Activated CD8-positive, alpha-beta memory T cell treated with anti-CD3 and anti-CD28 coated beads for 1 hour (primary cell): Measurements from ENCODE around the gene SLC25A17.
"Not testable (repeated sequence)": the region's sequence is repeated elsewhere in the genome, so short reads cannot be mapped to it uniquely, and the experiment has no call there.

Source experiments
- DNase-seq, 2 donors: peaks; one replicate each; pipeline ENCODE4 v3.0.0-alpha.2; 2020; ENCODE audit warnings: low read depth in 1 of 2; ENCODE audit errors: extremely low read depth in 1 of 2

Gene SLC25A17, protein sequence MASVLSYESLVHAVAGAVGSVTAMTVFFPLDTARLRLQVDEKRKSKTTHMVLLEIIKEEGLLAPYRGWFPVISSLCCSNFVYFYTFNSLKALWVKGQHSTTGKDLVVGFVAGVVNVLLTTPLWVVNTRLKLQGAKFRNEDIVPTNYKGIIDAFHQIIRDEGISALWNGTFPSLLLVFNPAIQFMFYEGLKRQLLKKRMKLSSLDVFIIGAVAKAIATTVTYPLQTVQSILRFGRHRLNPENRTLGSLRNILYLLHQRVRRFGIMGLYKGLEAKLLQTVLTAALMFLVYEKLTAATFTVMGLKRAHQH

DNA sequence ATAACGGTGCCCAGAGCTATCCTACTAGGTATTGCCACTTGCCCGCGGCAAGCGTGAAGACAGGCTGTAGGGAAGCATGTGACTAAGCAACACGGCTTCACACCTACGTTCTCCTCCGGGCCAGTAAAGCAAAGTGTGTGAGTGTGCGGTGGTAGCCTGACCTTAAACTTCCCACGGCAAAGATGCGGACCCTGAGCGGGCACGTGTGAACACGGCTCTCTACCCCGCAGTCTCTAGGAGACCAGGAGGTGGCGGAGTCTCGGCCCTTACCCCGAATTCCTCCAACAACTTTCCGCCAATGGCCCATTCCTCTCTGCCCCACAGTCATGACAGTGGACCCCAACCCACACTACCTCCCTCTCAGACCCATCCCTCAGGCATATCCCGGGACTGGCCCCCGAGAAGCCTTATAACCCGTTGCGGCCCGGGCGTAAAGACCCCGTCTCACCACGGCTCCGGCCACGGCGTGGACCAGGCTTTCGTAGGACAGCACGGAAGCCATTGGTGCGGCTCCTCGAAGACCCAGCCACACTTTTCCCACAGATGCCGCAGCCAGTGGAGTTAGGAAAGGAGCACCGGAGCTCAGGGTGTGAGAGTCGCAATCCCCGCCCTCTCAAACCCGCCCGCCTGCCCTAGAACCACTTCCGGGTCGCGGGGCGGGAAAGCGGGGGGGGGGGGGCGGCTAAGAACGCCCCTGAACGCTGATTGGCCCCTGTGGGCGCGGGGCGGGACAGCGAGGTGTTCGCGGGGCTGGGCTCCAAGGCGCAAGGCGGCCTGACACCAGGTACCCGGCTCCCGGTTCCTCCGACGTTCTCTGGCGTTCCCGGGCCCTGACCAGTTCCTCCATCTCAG is at the start of gene SLC25A17:
SLC25A17 (minus strand) TSS at position 600 of the 852 bp plus-strand sequence; CDS start at position 502, 98 bp downstream.
- peak; percentile 68 to 85 for DNase-seq

DNA sequence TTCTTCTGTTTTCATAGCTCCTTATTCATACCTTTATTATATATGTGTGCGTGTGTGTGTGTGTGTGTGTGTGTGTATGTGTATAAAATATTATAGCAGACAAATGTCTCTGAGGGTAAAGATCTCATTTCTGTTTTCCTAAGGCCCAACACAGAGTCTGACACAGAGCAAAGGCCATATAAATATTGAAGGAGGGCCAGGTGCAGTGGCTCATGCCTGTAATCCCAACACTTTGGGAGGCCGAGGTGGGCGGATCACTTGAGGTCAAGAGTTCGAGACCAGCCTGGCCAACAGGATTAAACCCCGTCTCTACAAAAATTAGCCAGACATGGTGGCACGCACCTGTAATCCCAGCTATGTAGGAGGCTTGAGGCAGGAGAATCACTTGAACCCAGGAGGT is 49.2 kb upstream of the SLC25A17 start:
- DNase-seq = not testable (repeated sequence)

DNA sequence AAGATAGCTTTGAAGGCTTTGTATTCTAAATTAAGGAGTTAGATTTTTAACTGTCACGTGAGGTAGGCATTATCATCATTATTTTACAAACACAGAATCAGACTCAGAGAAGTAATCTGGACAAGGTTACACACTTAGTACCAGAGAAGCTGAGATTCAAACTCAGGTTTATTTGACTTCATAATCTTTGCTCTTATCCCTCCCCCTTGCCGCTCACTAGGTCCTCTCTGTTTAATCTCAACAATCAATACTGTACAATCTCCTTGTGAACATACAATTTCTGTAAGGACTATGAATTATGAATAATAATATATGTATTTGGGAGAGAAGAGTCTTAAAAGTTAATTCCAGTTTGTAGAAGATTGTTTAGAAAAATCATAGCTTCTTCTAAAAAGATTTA is 48.0 kb upstream of the SLC25A17 start:
- no peak for DNase-seq

DNA sequence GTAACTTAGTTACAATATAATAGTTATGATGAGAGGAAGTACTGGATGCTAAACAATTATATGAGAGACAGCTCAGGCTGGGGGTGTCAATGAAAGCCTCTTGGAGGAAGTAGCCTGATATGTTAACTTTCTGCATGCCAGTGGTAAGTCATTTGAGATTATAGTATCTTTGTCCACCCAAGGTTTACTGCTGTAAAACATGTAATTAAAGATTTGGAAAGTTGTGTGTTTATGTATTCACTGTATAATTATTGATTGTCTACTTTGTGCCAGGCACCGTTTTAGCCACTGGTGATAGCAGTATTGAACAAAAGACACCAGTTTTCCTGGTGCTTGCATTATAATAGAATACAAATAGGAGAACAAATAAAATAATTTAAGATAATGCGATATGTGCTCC is 43.4 kb upstream of the SLC25A17 start:
- DNase-seq = no peak

DNA sequence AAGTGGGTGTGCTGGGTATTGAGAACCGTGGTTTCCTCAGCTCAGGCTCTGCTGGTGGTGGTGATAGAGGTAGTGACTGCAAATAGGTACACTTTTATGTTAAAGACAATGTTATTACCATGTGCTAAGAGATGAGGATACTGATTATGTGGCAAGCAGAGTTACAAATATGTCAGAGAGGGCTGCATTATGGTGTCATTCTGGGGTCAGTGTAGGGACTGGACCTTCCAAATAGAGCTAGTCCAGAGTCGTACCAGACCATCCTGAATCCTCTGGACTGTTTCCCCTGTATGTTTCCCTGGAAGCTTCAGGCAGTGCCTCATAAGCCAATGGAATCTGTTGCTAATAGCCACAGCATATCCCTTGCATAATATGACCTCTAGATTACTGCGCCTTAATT is 42.9 kb upstream of the SLC25A17 start, which contains the start of gene DNAJB7:
DNAJB7 (minus strand) TSS at position 101 of the 400 bp plus-strand sequence. CDS start 119 bp downstream, outside the sequence.
- DNase-seq = no peak

DNA sequence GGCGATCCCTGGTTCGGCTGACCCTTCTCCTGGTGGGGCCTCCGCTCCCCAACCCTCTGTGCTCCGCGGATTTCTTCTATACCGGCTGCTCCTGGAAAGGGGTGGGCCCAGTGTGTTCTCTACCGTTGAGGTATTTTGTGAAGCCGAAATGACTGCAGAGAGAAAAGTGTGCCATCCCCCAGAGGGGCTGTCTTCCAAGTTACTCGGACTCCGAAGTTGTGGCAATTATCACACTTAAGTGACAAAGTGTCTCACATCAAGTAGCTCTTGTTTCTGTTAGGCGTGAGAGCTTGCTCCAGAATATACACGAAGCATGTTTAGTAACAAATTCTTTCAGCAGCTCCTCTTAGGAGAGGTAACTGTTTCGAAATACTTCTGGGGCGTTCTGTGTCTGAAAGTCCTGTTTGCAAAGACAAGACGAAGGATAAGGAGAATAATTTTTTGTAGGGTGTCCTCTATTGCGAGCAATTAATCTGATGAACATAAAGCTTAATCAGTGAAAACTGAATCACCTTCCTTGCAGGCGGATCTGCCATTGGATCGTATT is 38.2 kb upstream of the SLC25A17 start:
- no peak for DNase-seq

DNA sequence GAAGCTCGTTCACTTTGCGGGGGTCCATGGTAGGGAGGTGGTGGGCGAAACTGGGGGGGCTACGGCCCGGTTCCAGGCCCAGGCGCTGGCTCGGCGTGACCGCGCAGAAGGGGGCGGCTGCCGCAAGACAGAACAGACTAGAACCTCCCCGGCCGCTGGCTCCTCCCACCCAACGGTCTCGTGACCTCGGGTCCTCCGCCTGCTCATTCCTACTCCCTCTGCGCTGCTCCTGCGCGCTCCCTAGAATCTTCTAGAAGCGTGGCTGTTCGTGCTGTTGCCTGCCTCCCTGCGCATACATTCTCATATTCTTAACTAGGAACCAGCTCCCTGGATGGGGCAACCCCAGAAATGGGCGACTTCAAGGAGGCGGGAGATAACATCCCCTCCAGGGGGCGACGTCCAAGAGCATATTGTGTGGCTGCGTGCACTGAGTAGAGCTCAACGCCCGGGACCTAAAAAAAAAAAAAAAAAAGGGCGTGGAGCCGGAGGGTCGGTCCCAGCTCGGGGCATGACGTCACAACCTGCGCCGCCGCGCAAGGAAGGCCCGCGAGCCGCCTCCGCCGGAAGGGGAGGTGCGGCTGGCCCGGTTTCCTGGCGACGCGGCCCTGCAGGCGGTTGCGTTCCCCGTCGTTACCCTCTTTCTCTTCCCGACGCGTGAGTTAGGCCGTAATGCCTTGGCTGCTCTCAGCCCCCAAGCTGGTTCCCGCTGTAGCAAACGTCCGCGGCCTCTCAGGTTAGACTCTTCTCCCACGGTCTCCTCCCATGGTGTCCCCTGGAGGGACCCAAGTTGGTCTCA is 37.6 kb upstream of the SLC25A17 start, which contains the start of the genes ST13 and XPNPEP3:
ST13 (minus strand) TSS at position 127 of the 796 bp plus-strand sequence; CDS start at position 28, 99 bp downstream.
XPNPEP3 (plus strand) TSS at position 636 of the 796 bp plus-strand sequence; CDS start at position 670, 34 bp downstream.
- DNase-seq = peak; percentile 89 to 98

DNA sequence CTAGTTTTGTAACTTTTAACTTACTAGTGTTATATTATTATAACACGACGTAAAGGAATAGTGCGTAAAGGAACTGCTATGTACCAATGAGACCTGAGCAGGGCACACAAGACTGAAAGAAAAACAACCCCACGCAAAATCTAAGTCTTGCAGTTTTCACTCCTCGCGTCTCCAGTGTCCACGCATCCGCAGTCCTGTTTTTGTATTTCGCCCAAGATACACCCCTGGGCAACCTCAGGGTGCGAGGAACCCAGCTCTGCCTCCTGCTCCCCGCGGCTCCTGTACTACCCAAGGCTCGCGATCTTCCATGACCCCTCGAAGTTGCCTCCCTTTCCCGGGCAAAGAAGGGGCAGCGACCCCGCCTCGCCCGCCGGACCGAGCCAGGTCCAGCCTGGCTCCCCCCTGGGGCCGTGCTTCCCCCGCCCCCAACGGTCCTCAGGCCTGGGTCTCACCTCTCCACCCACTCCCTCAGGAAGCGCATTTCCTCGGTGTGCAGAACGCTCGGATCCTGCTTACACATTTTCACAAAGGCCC is 36.9 kb upstream of the SLC25A17 start:
- peak in 1 of 2 donors; percentile 3 for DNase-seq

DNA sequence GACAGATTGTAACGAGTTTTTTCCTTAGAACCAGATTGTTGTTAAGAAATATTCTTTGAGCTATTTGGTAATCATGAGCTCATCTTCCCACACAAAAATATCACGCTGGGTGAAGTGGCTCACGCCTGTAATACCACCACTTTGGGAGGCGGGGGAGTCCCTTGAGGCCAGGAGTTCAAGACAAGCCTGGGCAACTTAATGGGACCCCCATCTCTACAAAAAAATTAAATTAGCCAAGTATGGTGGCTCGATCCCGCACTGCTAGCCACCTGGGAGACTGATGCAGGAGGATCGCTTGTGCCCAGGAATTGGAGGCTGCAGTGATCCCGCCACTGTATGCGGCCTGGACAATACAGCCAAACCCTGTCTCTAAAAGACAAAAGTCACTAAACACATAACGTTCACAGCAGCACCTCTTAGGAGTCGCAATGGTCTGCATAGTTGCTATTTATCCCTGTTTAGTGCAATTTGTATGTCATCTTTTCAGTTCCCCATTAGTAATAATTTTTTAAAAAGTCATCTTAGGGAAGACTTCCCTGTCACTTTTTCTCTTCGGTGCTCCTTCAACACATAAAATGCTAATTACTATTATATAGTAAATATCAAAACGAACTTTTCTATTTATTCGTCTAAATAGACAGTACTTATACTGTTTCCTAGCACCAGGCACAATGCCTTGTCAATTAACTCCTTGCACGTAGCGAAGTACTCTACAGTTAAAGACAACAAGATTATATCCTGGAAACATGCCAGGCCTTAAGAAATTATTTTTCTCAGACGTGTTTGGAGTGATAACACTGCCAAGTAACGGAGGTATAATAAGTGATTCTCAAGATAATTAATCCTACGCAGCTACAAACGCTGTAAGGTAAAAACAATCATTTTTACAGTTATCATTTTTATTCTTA is 36.2 kb upstream of the SLC25A17 start:
- no peak for DNase-seq

DNA sequence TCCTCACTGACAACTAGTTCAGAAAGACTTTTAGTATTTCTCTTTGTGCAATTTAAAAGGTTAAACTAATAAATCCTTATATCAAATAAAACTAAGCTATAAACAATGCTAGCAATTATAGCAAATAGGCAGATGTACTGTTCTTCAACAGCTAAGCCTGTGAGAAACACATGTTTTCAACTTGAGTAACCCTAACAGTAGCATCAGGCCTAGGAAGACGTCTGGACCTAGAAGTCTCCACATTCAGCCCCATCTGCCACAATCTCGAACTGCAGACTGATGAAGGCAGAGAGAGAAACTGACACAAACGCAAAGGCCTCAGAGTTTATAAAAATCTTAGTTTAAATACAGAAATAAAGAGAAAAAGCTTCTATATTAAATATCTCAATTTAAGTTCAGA is 34.8 kb upstream of the SLC25A17 start:
- no peak for DNase-seq

DNA sequence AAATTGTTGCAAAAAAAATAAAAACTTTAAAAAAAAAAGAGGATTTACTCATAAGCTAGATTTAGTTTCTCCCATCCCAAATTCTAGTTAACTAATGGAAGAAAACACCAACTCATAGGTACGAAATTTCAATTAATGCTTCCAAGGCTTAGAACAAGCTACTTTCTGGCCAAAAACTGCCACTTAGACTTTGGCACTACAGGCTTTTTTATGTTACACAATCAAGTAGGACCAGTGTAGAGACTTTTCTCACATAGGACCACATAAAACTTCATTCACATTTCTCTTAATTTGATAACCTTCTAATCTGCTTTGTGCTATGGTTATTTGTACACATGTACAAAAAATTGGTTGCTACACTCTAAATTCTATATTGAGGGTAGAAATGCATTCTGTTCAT is 34.2 kb upstream of the SLC25A17 start:
- DNase-seq = no peak

DNA sequence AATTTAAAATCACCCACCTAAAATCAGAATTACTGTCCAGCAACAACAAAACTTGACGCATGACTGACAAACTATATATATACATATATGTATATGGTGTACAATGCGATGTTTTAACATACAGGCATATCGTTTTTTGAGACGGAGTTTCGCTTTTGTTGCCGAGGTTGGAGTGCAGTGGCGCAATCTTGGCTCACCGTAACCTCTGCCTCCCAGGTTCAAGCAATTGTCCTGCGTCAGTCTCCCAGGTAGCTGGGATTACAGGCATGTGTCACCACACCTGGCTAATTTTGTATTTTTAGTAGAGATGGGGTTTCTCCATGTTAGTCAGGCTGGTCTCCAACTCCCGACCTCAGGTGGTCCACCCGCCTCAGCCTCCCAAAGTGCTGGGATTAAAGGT is 26.7 kb upstream of the SLC25A17 start:
- DNase-seq = not testable (repeated sequence)

DNA sequence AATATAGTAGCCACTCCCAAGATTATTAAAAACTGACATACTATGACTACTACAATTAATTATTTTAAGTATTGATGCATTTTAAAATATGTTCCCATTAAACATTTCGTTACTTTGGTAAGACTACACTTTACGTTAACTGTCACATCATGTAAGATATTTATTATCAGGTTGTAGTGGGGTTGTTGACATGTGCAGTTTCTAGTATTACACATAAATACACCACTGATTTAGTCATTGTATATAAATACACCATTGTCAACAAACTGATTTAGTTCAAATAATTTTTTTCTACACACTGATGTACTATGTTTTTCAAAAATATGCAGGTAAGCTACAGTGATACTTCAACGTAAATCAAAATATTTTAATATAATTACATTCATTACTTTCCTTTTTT is 25.8 kb upstream of the SLC25A17 start:
- DNase-seq = no peak

DNA sequence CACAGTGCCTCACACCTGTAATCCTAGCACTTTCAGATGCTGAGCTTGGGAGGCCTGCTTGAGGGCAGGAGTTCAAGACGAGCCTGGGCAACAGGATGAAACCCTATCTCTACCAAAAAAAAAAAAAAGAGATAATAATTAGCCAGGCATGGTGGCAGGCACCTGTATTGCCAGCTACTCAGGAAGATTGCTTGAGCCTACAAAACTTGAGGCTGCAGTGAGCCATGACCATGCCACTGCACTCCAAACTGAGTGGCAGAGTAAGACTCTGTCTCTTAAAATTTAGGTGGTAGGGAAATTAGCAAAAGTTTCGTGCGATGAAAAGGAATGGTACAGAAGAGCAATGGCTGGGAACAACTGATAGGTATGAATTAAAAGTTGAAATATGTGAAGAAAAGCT is 19.3 kb upstream of the SLC25A17 start:
- DNase-seq = no peak

DNA sequence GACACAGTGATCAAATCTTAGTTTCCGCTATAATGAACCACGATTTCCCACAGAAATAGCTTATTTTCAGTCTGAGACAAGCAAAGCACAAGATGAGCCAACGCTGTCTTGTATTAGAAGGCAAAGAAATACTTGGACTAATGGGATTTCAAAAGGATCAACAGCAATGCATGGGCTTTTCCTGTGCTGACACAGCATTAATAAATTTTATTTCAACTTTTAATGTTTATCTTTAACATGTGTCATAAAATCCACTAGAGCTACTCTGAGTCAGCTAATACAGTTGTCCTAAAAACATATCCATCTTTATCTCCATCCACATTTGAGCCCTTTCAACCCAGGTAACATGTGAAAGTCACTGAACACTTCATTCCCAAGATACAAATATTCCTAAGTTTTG is 15.5 kb upstream of the SLC25A17 start:
- DNase-seq = no peak

DNA sequence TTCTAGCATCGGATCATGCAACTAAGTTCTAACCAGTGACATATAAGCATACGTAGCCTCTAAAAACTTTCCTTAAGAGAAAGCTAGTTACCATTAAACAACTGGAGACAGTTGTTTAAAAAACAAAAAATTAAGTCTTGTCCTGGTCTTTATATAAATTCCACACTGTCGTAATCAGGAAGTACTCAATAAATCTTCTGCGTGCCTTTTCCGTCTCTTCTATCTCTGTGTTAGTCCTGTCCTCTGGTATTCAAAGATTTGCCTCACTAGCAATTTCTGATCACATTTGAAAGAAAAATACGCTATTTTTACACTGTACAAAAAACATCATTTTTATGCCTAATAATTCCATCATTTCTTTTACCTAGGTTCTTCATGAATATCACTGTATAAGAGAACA is 10.0 kb upstream of the SLC25A17 start:
- DNase-seq = no peak

DNA sequence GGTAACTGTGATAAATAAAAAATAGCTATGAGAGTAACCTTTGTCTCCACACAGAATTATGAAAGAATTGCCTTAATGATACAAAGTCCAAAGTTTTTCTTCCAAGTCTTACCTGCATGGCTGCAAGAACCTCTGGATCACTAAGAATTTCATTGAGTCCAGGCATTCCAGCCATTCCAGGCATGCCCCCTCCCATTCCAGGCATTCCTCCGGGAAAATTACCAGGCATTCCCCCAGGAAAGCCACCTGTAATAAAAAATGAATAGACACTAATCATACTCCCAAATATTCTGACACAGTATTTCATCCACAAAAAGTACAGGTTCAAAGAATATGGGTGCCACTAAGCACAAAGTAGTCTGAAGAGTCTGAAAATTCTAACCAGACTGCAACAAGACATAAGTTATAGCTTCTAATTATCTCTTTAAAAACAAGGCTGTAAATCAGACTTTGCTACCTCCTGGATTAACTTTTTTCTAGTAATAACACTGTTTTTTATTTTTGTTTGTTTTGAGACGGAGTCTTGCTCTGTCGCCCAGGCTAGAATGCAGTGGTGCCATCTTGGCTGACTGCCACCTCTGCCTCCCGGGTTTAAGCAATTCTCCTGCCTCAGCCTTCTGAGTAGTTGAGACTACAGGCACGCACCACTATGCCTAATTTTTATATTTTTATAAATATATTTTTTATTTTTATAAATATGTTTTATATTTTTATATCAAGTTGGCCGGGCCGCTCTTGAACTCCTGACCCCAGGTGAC is 8.0 kb upstream of the SLC25A17 start:
- no peak for DNase-seq

DNA sequence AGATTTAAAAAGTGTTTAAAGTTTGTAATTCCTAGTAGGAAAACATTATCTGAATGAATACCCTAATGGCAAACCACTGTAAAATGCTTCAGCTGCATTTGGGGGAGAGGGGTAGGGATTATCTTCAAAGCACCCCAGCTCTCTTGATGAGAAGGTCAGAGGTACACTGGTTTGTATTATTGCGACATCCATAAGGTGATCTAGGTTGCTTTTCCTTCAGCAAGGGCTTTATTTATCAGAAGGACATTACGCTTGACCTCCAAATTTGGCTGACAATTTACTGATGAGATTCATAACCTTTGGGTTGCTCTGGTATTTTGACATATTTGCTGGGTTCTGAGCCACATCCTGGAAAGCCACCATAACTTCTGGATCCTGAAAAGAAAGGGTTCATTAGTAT is 7.1 kb upstream of the SLC25A17 start:
- DNase-seq = not testable (repeated sequence)

DNA sequence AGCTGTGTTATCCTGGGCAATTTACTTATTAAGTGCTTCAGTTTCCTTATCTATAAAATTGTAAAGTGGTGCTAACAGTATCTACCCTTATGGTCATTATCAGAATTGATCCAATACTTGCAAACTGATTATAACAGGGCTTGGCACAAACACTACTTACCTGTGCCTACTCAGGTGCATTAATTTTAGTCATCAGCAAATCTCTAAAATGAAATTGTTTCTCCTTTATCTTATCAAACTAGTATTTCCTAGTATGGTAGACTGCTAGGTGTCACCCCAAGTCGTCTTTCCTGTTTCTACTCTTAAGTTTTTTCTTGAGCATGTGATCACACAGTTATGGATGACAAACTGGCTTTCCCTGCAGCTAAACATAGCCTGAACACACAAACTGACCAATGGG is 4.3 kb upstream of the SLC25A17 start:
- DNase-seq = no peak
